A673 (cell line): Measurements from ENCODE around the gene EML2. TPM values are rescaled to one million over a fixed set of nuclear protein-coding genes. Genes with fewer than 3 reads are reported as not detected.

Source experiments
- BruUV-seq: library from RNA; stranded (reverse); fragments of 400-500 nt; replicated peaks from 2 replicates; lab custom pipeline; 2021; lab: Mats Ljungman, UMichigan
- CTCF ChIA-PET: fragments of 300-600 bp; sonication (Branson Sonifier 250); formaldehyde crosslinking; loops from one replicate; lab custom pipeline; 2022; ENCODE audit warnings: antibody characterized with exemption; lab: Charles Lee
- POLR2A ChIA-PET: fragments of 300-600 bp; sonication (Branson Sonifier 250); formaldehyde crosslinking; loops from one replicate; lab custom pipeline; 2022; ENCODE audit warnings: antibody characterized with exemption; ENCODE audit not compliant: low non-redundant PET; lab: Charles Lee
- DNase-seq: peaks from one replicate; pipeline ENCODE4 v3.0.0-alpha.2; 2015; ENCODE audit warnings: low spot score
- H3K27ac ChIP-seq: fragments of 200-600 bp; sonication (generic); 2 replicates; pipeline ENCODE4 v1.5.1; 2016; ENCODE audit warnings: mixed run types, low read depth, mild to moderate bottlenecking, mixed read lengths, antibody characterized with exemption, low read length; ENCODE audit not compliant: poor library complexity, severe bottlenecking
- H3K27me3 ChIP-seq: fragments of 200-600 bp; sonication (generic); replicated peaks from 2 replicates; pipeline ENCODE4 v1.6.1; 2017; ENCODE audit warnings: mixed run types, low read depth, mild to moderate bottlenecking, mixed read lengths, antibody characterized with exemption, low read length; ENCODE audit not compliant: insufficient read depth, poor library complexity
- H3K36me3 ChIP-seq: fragments of 200-600 bp; sonication (generic); 2 replicates; pipeline ENCODE4 v1.6.1; 2016; ENCODE audit warnings: mixed run types, mild to moderate bottlenecking, mixed read lengths, antibody characterized with exemption, low read length; ENCODE audit not compliant: insufficient read depth, poor library complexity, severe bottlenecking
- H3K4me1 ChIP-seq: fragments of 200-600 bp; sonication (generic); 2 replicates; pipeline ENCODE4 v1.6.1; 2017; ENCODE audit warnings: mixed run types, mild to moderate bottlenecking, mixed read lengths, antibody characterized with exemption, low read length; ENCODE audit not compliant: insufficient read depth, poor library complexity, severe bottlenecking
- H3K4me3 ChIP-seq: fragments of 200-600 bp; sonication (generic); 2 replicates; pipeline ENCODE4 v1.5.1; 2016; ENCODE audit warnings: low read depth, mixed run types, mild to moderate bottlenecking, mixed read lengths, low read length; ENCODE audit not compliant: poor library complexity, severe bottlenecking
- H3K9me3 ChIP-seq: fragments of 200-600 bp; sonication (generic); 2 replicates; pipeline ENCODE4 v1.6.1; 2016; ENCODE audit warnings: mixed run types, low read depth, mild to moderate bottlenecking, mixed read lengths, antibody characterized with exemption, low read length; ENCODE audit not compliant: poor library complexity, severe bottlenecking
- EZH2 ChIP-seq: fragments of 200-600 bp; sonication (generic); IDR thresholded peaks from 2 replicates; pipeline ENCODE4 v1.6.1; 2017; ENCODE audit warnings: borderline replicate concordance, low read depth, mild to moderate bottlenecking, mixed read lengths, antibody characterized with exemption, low read length; ENCODE audit not compliant: poor library complexity, severe bottlenecking
- intact Hi-C: fragments of 100-400 bp; cut with micrococcal nuclease; formaldehyde crosslinking; loops from one replicate; pipeline ENCODE4 v1.10.0; 2022; ENCODE audit not compliant: unreplicated experiment
- total RNA-seq: library from RNA; stranded (reverse); gene quantifications from 2 replicates; pipeline ENCODE4 v1.2.3, GENCODE V29; 2021
- TF ChIP-seq, protein P1 (sequence below): fragments of 300-800, 200-600 bp; sonication (generic); conservative IDR thresholded peaks from 2 replicates; pipeline ENCODE4 v1.5.1; 2017; ENCODE audit warnings: low read depth, mild to moderate bottlenecking, antibody characterized with exemption, low read length, moderate library complexity, mixed read lengths

Gene EML2
- total RNA-seq, 1 experiment from 2014 or later = 17.0 TPM

DNA sequence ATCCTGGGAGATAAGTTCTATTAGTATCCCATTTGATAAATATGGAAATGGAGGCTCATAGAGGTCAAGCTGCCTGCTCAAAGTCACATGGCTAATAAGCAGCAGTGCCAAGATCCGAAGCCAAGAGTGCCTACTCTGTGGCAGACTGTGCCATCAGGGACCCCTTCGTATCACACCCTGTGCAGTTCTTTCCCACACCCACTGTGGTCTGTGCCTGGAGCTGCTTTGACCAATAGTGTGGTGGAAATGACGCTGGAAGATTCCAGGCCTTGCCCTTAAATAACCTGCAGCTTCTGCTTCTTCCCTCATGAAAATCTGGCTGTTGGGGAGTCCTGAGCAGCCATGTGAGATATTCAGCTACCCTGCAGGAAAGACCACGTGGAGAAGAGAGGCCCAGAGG, 64.7 kb downstream of the EML2 start:
- DNase-seq = no peak
- intact Hi-C loops = no loop called here
- no TSS peak for BruUV-seq
- H3K36me3 ChIP-seq = no peaks in the 10 kb centered on the region
- no peak overlapping the region for H3K27ac ChIP-seq
- no peaks in the 10 kb centered on the region for H3K27me3 ChIP-seq
- TF ChIP-seq EZH2 = no peak
- TF ChIP-seq, protein P1, sequence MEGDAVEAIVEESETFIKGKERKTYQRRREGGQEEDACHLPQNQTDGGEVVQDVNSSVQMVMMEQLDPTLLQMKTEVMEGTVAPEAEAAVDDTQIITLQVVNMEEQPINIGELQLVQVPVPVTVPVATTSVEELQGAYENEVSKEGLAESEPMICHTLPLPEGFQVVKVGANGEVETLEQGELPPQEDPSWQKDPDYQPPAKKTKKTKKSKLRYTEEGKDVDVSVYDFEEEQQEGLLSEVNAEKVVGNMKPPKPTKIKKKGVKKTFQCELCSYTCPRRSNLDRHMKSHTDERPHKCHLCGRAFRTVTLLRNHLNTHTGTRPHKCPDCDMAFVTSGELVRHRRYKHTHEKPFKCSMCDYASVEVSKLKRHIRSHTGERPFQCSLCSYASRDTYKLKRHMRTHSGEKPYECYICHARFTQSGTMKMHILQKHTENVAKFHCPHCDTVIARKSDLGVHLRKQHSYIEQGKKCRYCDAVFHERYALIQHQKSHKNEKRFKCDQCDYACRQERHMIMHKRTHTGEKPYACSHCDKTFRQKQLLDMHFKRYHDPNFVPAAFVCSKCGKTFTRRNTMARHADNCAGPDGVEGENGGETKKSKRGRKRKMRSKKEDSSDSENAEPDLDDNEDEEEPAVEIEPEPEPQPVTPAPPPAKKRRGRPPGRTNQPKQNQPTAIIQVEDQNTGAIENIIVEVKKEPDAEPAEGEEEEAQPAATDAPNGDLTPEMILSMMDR = no peak
- H3K4me3 ChIP-seq = no peak overlapping the region
- no peaks in the 10 kb centered on the region for H3K9me3 ChIP-seq
- ChIA-PET CTCF (no interaction called here), POLR2A (no interaction called here)
- no peaks in the 10 kb centered on the region for H3K4me1 ChIP-seq

DNA sequence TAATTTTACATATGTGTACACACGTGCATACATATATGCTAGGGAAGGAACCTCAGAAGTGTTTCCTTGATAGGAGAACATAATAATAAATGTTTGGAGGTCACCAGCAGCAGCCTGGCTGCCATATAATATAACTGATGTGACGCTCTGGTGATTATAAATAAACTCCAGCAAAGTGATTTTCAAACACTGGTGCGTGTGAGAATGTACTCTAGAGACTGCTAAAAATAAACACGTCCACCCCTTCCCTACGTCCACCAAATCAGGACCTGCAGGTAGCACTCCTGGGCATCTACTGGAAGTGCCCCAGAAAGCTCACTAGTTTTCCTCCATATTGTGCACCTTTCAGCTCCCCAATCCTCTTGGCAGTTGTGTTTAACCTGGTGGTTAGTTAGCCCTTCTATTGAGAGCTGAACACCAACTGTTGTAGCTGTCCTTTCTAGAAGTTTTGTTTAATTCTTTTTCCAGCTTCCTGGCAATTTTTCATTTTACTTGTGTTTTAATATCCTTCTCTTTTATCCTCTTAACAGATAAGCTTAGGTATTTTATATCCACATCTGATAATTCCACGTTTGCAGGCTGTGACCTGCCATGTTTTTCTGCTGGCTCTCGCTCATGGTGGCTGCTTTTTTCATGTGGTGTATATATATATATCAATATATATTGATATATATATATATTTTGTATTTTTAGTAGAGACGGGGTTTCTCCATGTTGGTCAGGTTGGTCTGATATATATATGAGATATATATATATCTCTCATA, 67.6 kb downstream of the EML2 start:
- DNase-seq = no peak
- H3K9me3 ChIP-seq = no peaks in the 10 kb centered on the region
- ChIA-PET POLR2A (no interaction called here), CTCF (no interaction called here)
- intact Hi-C loops = no loop called here
- no peak overlapping the region for H3K4me3 ChIP-seq
- no peaks in the 10 kb centered on the region for H3K27me3 ChIP-seq
- no peaks in the 10 kb centered on the region for H3K36me3 ChIP-seq
- BruUV-seq = no TSS peak
- TF ChIP-seq EZH2 = no peak
- TF ChIP-seq, protein P1 = no peak
- H3K4me1 ChIP-seq = peaks cover 7% of the 10 kb centered on the region
- no peak overlapping the region for H3K27ac ChIP-seq

DNA sequence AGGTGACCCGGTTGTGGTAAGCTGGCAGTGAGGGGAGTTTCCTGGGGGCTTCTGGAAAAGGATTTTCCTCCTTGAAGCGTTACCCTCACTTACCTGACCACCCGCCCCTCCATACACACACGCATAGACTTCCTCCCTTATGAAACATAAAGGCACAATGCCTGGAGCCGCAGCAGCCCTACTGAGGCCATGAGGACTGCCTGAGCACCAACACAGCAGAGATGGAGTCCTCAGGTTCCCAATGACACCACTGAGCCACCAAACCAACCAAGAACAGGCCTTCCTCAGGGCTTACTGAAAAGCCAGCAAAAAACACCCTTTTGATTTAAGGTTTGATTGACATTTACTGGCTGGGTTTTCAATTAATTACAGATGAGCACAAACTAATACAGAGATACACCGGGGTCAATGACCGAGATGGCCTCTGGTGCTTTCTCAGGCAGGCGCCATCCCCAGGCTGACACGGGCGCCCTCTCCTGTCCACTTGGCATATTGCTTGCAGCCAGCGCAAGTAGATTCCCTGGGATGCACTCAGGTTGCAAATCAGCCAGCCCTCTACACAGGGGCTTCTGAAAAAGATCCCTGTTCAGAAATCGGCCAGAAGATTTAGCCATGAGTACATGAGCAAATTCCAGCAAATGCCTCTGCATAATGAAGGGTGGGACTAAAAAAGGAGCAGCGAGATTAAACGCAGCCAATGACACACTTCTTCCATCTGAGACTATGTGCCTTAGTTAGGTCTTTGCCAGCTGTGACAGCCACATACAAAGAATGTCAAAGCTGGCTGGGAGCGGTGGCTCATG, 69.4 kb downstream of the EML2 start:
- no peaks in the 10 kb centered on the region for H3K36me3 ChIP-seq
- no peaks in the 10 kb centered on the region for H3K27me3 ChIP-seq
- TF ChIP-seq EZH2 = no peak
- TF ChIP-seq, protein P1 = peak; percentile 89
- intact Hi-C loops = no loop called here
- no peak overlapping the region for H3K4me3 ChIP-seq
- POLR2A ChIA-PET = no interaction called here
- DNase-seq = peak; percentile 58
- CTCF ChIA-PET = no interaction called here
- H3K9me3 ChIP-seq = no peaks in the 10 kb centered on the region
- H3K4me1 ChIP-seq = peaks cover 7% of the 10 kb centered on the region
- BruUV-seq = no TSS peak
- no peak overlapping the region for H3K27ac ChIP-seq
